ENCODE results near the gene CHML. TPM values are rescaled to one million over a fixed set of nuclear protein-coding genes. Genes with fewer than 3 reads are reported as not detected.

CHML gene
- total and polyA plus RNA-seq, 2 of the 8 experiments (the other 6 are each of a cell fraction or from before 2014, with no cell fraction given): 11.5 to 82.4 TPM

DNA sequence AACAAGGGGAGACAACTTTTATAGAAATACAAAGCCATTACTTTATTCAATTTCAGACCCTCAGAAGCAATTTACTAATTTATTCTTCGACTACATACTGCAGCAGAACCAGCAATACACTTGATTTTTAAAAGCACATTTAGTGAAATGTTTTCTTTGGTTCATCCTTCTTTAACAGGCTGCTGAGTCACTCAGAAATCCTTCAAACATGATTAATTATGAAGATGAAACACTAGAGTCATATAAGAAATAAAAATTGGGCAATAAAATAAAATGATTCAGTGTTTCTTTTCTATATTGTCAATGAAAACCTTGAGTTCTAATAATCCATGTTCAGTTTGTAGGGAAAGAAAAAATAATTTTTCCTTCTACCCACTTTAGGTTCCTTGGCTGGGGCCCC, 47.0 kb downstream of the CHML start:
- ChIA-PET CTCF (ENCODE audit: partially characterized antibody) (interaction anchor here (0.9 to 1.7 kb wide), 2 partner anchors 16 to 18 kb away, joined by 3 to 5 read pairs; no protein-coding TSS in a partner anchor), POLR2A (ENCODE audit: partially characterized antibody) (no interaction called here)
- H2BK12ac ChIP-seq (ENCODE audit: low read depth, low read length): no peak overlapping the region
- H4K5ac ChIP-seq (ENCODE audit: insufficient read length, low read depth, low read length): no peak overlapping the region
- no peaks in the 10 kb centered on the region for H3K9me3 ChIP-seq (ENCODE audit: insufficient read depth in 2 of 2, low read depth in 1 of 2, low read length in 1 of 2)
- H2BK20ac ChIP-seq (ENCODE audit: low read length): no peak overlapping the region
- WGBS, 2 experiments (ENCODE audit: extremely low coverage in 1 of 2, insufficient coverage in 1 of 2, insufficient read length in 1 of 2, insufficient replicate concordance in 2 of 2, low coverage in 1 of 2, low lambda C conversion rate in 2 of 2, missing lambda C conversion rate in 1 of 2): 100% methylated on average over 1 of the region's 1 CpG; no CpG with 5 or more reads in 1 of the 2 experiments
- H3K56ac ChIP-seq (replicated peaks; ENCODE audit: insufficient read length, low read depth, low read length): no peak overlapping the region
- no peak overlapping the region for H3K14ac ChIP-seq (ENCODE audit: insufficient read length)
- no peaks in the 10 kb centered on the region for H3K23me2 ChIP-seq (ENCODE audit: low read depth, low read length)
- no peaks in the 10 kb centered on the region for H3K4me1 ChIP-seq (replicated peaks in 1 of 4; ENCODE audit: control insufficient read depth in 3 of 4, insufficient read depth in 4 of 4, low read length in 3 of 4)
- no peak for FAIRE-seq
- no peak overlapping the region for H3K18ac ChIP-seq (ENCODE audit: extremely low read depth, low read length)
- no peak overlapping the region for H2AFZ ChIP-seq (ENCODE audit: low read length)
- H3K4me3 ChIP-seq (ENCODE audit: extremely low read depth in 1 of 4, insufficient read depth in 2 of 4, low read depth in 3 of 4, low read length in 4 of 4): no peak overlapping the region
- H2BK120ac ChIP-seq (replicated peaks; ENCODE audit: low read depth, low read length): no peak overlapping the region
- no peak overlapping the region for H4K91ac ChIP-seq (replicated peaks; ENCODE audit: insufficient read length, low read length)
- H3K79me1 ChIP-seq (ENCODE audit: low read depth, low read length): no peaks in the 10 kb centered on the region
- H3K27ac ChIP-seq (ENCODE audit: low read depth, low read length): no peak overlapping the region
- TF ChIP-seq POLR2AphosphoS5 (IDR thresholded peaks at IDR 0.05; ENCODE audit: low read depth, low read length): no peak
- TF ChIP-seq ATF2 (IDR thresholded peaks at IDR 0.05; ENCODE audit: low read length): no peak
- TF ChIP-seq BRCA1 (IDR thresholded peaks at IDR 0.05; ENCODE audit: low read depth, low read length): no peak
- no peak for TF ChIP-seq MAX (IDR thresholded peaks at IDR 0.05)
- TF ChIP-seq NRF1 (IDR thresholded peaks at IDR 0.05; ENCODE audit: low read depth, low read length): no peak
- TF ChIP-seq ZNF274 (IDR thresholded peaks at IDR 0.05; ENCODE audit: borderline replicate concordance, extremely low read depth, low read length): no peak
- no peak for TF ChIP-seq CBX5 (IDR thresholded peaks at IDR 0.05; ENCODE audit: low read depth, low read length)
- no peak for TF ChIP-seq EZH2 (IDR thresholded peaks at IDR 0.05; ENCODE audit: low read depth, low read length, severe bottlenecking)
- TF ChIP-seq GABPA (IDR thresholded peaks at IDR 0.05; ENCODE audit: borderline replicate concordance, insufficient read depth, low read length): no peak
- no peak for TF ChIP-seq SP1 (IDR thresholded peaks at IDR 0.05; ENCODE audit: low read depth, low read length)
- no peak overlapping the region for H3K9ac ChIP-seq (replicated peaks in 1 of 4; ENCODE audit: extremely low read depth in 1 of 4, low read depth in 3 of 4, low read length in 3 of 4)
- H3K79me2 ChIP-seq (ENCODE audit: control insufficient read depth in 1 of 2, insufficient read depth in 2 of 2, low read length in 2 of 2): no peaks in the 10 kb centered on the region
- no peak overlapping the region for H3K4me2 ChIP-seq (ENCODE audit: insufficient read depth in 1 of 2, low read depth in 2 of 2, low read length in 2 of 2)
- H4K20me1 ChIP-seq (replicated peaks in 1 of 2; ENCODE audit: control insufficient read depth in 1 of 2, insufficient read depth in 2 of 2, low read length in 2 of 2): no peaks in the 10 kb centered on the region
- H2BK15ac ChIP-seq (ENCODE audit: low read length): no peak overlapping the region
- H3K23ac ChIP-seq (ENCODE audit: insufficient read length): no peak overlapping the region
- no peak overlapping the region for H4K8ac ChIP-seq (ENCODE audit: extremely low read depth, insufficient read depth, low read length)
- no peak overlapping the region for H3K4ac ChIP-seq (replicated peaks; ENCODE audit: insufficient read length, low read depth, low read length)
- H2BK5ac ChIP-seq (ENCODE audit: low read depth, low read length): no peak overlapping the region
- no peak overlapping the region for H2AK5ac ChIP-seq (ENCODE audit: low read depth, low read length)
- no peaks in the 10 kb centered on the region for H3K27me3 ChIP-seq (replicated peaks in 1 of 4; ENCODE audit: control insufficient read depth in 3 of 4, extremely low read depth in 1 of 4, insufficient read depth in 3 of 4, low read length in 3 of 4)
- no peak for DNase-seq (ENCODE audit: low read depth in 1 of 2, low spot score in 2 of 2)
- no peaks in the 10 kb centered on the region for H3K36me3 ChIP-seq (ENCODE audit: control insufficient read depth in 2 of 4, insufficient read depth in 4 of 4, low read length in 3 of 4)

All from H1 (cell line).